Suprapubic skin (tissue), 4 donors: Measurements from ENCODE around the gene USP20. TPM values are rescaled to one million over a fixed set of nuclear protein-coding genes. Genes with fewer than 3 reads are reported as not detected.

Experiments used
- DNase-seq, 2 donors: peaks; one replicate each; pipeline ENCODE4 v3.0.0-alpha.2; 2019; ENCODE audit warnings: low spot score in 2 of 2
- H3K27ac ChIP-seq: fragments of 200-600 bp; sonication (generic); one replicate; pipeline ENCODE4 v1.5.1; 2019
- H3K27me3 ChIP-seq: fragments of 200-600 bp; sonication (generic); one replicate; pipeline ENCODE4 v1.5.1; 2019
- H3K36me3 ChIP-seq: fragments of 200-600 bp; sonication (generic); one replicate; pipeline ENCODE4 v1.5.1; 2019
- H3K4me1 ChIP-seq: fragments of 200-600 bp; sonication (generic); one replicate; pipeline ENCODE4 v1.5.1; 2019
- H3K4me3 ChIP-seq: fragments of 200-600 bp; sonication (generic); one replicate; pipeline ENCODE4 v1.5.1; 2019; ENCODE audit warnings: mild to moderate bottlenecking
- H3K9me3 ChIP-seq: fragments of 200-600 bp; sonication (generic); one replicate; pipeline ENCODE4 v1.5.1; 2019
- CTCF ChIP-seq, 2 donors: fragments of 200-600 bp in 1 of 2; fragments of 450-650 bp in 1 of 2; sonication (generic) in 1 of 2; IDR thresholded peaks; one replicate each; pipeline ENCODE4 v1.5.1; 2016 to 2019; ENCODE audit warnings: antibody characterized with exemption in 2 of 2, mild to moderate bottlenecking in 1 of 2, moderate library complexity in 1 of 2
- EP300 ChIP-seq: sonication (generic); formaldehyde crosslinking; IDR thresholded peaks from one replicate; pipeline ENCODE4 v1.6.1; 2017; ENCODE audit warnings: antibody characterized with exemption
- POLR2A ChIP-seq, 2 donors: fragments of 450-650 bp; IDR thresholded peaks; one replicate each; pipeline ENCODE4 v1.6.1; 2017; ENCODE audit warnings: antibody characterized with exemption in 2 of 2, mild to moderate bottlenecking in 2 of 2, moderate library complexity in 2 of 2
- POLR2AphosphoS5 ChIP-seq, 3 donors: sonication (generic); formaldehyde crosslinking; IDR thresholded peaks; one replicate each; pipeline ENCODE4 v1.6.1; 2017; ENCODE audit warnings: antibody characterized with exemption in 3 of 3
- WGBS: methylation state at CpG from one replicate; pipeline ENCODE4 v1.1.5; 2018; 5-methylcytosine and 5-hydroxymethylcytosine counted together
- total RNA-seq, 4 donors: library from RNA; depleted of rRNA; stranded (reverse); fragments of >200 nt; gene quantifications; one replicate each; pipeline ENCODE4 v1.1.0, GENCODE V29; 2016

Gene USP20
- total RNA-seq, 4 donors from 2014 or later = 22.6 to 51.4 (median 34.4) TPM

- WGBS = 93% methylated on average over 8 of the region's 8 CpGs
- Histone ChIP-seq H3K4me1 (no peaks in the 10 kb centered on the region), H3K4me3 (no peak overlapping the region), H3K36me3 (peaks cover 70% of the 10 kb centered on the region), H3K27ac (no peak overlapping the region), H3K27me3 (no peaks in the 10 kb centered on the region), H3K9me3 (no peaks in the 10 kb centered on the region)
- TF ChIP-seq EP300 = no peak
- TF ChIP-seq POLR2AphosphoS5 (IDR thresholded peaks at IDR 0.05) = no peak
- no peak for TF ChIP-seq POLR2A (IDR thresholded peaks at IDR 0.05)
- TF ChIP-seq CTCF (IDR thresholded peaks at IDR 0.05) = no peak
- no peak for DNase-seq
These were observed 67.5 kb downstream of the USP20 start for GRCh38 chr9:129902740-129903134.

- DNase-seq = no peak
- Histone ChIP-seq H3K27ac (no peak overlapping the region), H3K27me3 (no peaks in the 10 kb centered on the region), H3K9me3 (no peaks in the 10 kb centered on the region), H3K4me3 (no peak overlapping the region), H3K36me3 (peaks cover 74% of the 10 kb centered on the region), H3K4me1 (peaks cover 2% of the 10 kb centered on the region)
- TF ChIP-seq POLR2A (IDR thresholded peaks at IDR 0.05) = no peak
- TF ChIP-seq CTCF (IDR thresholded peaks at IDR 0.05) = no peak
- no peak for TF ChIP-seq EP300
- TF ChIP-seq POLR2AphosphoS5 (IDR thresholded peaks at IDR 0.05) = no peak
- WGBS = 97% methylated on average over 4 of the region's 4 CpGs
These were observed 69.5 kb downstream of the USP20 start for GRCh38 chr9:129904734-129905133.

GRCh38 chr9:129906298-129906697 lies 71.0 kb downstream of the USP20 start:
- H3K27me3 ChIP-seq = no peaks in the 10 kb centered on the region
- no peaks in the 10 kb centered on the region for H3K9me3 ChIP-seq
- peaks cover 58% of the 10 kb centered on the region for H3K36me3 ChIP-seq
- peaks cover 10% of the 10 kb centered on the region for H3K4me1 ChIP-seq
- TF ChIP-seq EP300 = no peak
- TF ChIP-seq POLR2AphosphoS5 (IDR thresholded peaks at IDR 0.05) = no peak
- TF ChIP-seq POLR2A (IDR thresholded peaks at IDR 0.05) = no peak
- no peak for TF ChIP-seq CTCF (IDR thresholded peaks at IDR 0.05)
- DNase-seq = no peak
- H3K4me3 ChIP-seq = no peak overlapping the region
- no peak overlapping the region for H3K27ac ChIP-seq
- 88% methylated on average over 4 of the region's 4 CpGs for WGBS

- no peak overlapping the region for H3K27ac ChIP-seq
- TF ChIP-seq EP300 = no peak
- TF ChIP-seq CTCF (IDR thresholded peaks at IDR 0.05) = no peak
- TF ChIP-seq POLR2AphosphoS5 (IDR thresholded peaks at IDR 0.05) = no peak
- TF ChIP-seq POLR2A (IDR thresholded peaks at IDR 0.05) = no peak
- 89% methylated on average over 4 of the region's 4 CpGs for WGBS
- H3K4me3 ChIP-seq = no peak overlapping the region
- H3K27me3 ChIP-seq = no peaks in the 10 kb centered on the region
- H3K36me3 ChIP-seq = peaks cover 49% of the 10 kb centered on the region
- peaks cover 10% of the 10 kb centered on the region for H3K4me1 ChIP-seq
- H3K9me3 ChIP-seq = no peaks in the 10 kb centered on the region
- DNase-seq = no peak
These were observed 71.9 kb downstream of the USP20 start for GRCh38 chr9:129907201-129907600.

- no peak for TF ChIP-seq EP300
- Histone ChIP-seq H3K4me1 (peaks cover 10% of the 10 kb centered on the region), H3K4me3 (no peak overlapping the region), H3K36me3 (peaks cover 42% of the 10 kb centered on the region), H3K27me3 (no peaks in the 10 kb centered on the region), H3K27ac (no peak overlapping the region), H3K9me3 (no peaks in the 10 kb centered on the region)
- DNase-seq = no peak
- 83% methylated on average over 4 of the region's 4 CpGs for WGBS
These were observed 73.6 kb downstream of the USP20 start for GRCh38 chr9:129908906-129909305.

- WGBS = 88% methylated on average over 9 of the region's 9 CpGs
- no peak for DNase-seq
- H3K36me3 ChIP-seq = peaks cover 36% of the 10 kb centered on the region
- no peak overlapping the region for H3K27ac ChIP-seq
- H3K27me3 ChIP-seq = no peaks in the 10 kb centered on the region
- H3K4me1 ChIP-seq = peaks cover 10% of the 10 kb centered on the region
- no peaks in the 10 kb centered on the region for H3K9me3 ChIP-seq
- TF ChIP-seq POLR2A (IDR thresholded peaks at IDR 0.05) (no peak), CTCF (IDR thresholded peaks at IDR 0.05) (no peak), EP300 (no peak), POLR2AphosphoS5 (IDR thresholded peaks at IDR 0.05) (no peak)
- H3K4me3 ChIP-seq = no peak overlapping the region
These were observed 74.6 kb downstream of the USP20 start for GRCh38 chr9:129909851-129910250.
